A673 (cell line): Measurements from ENCODE around the gene PHC2.

ENCODE experiments used
- CTCF ChIP-seq: fragments of 300-800, 200-600 bp; sonication (generic); conservative IDR thresholded peaks from 2 replicates; pipeline ENCODE4 v1.5.1; 2017; ENCODE audit warnings: low read depth, mild to moderate bottlenecking, antibody characterized with exemption, low read length, moderate library complexity, mixed read lengths
- EZH2 ChIP-seq: fragments of 200-600 bp; sonication (generic); IDR thresholded peaks from 2 replicates; pipeline ENCODE4 v1.6.1; 2017; ENCODE audit warnings: borderline replicate concordance, low read depth, mild to moderate bottlenecking, mixed read lengths, antibody characterized with exemption, low read length; ENCODE audit not compliant: poor library complexity, severe bottlenecking

- no peak for TF ChIP-seq CTCF
- no peak for TF ChIP-seq EZH2
Observed at GRCh38 chr1:33349778-33350610, 80.9 kb downstream of the PHC2 start.
